Fibroblast of villous mesenchyme (primary cell): Measurements from ENCODE around the gene EFCC1. TPM values are rescaled to one million over a fixed set of nuclear protein-coding genes. Genes with fewer than 3 reads are reported as not detected.

ENCODE experiments used
- DNase-seq: peaks from one replicate; pipeline ENCODE4 v3.0.0-alpha.2; 2010; ENCODE audit warnings: low read depth
- H3K4me3 ChIP-seq: 2 replicates; pipeline ENCODE4 v1.5.1; 2011; ENCODE audit warnings: low read depth, mild to moderate bottlenecking, low read length
- CTCF ChIP-seq: IDR thresholded peaks from 2 replicates; pipeline ENCODE4 v1.5.1; 2012; ENCODE audit warnings: low read depth, mild to moderate bottlenecking, low read length; ENCODE audit not compliant: insufficient read depth
- total RNA-seq: library from RNA; depleted of rRNA; stranded (reverse); fragments of >200 nt; gene quantifications from 2 replicates; pipeline ENCODE4 v1.2.3, GENCODE V29; 2012

Gene EFCC1
- total RNA-seq, 1 donor, result not detected

GRCh38 chr3:129031476-129032215, 30.5 kb downstream of the EFCC1 start:
- TF ChIP-seq CTCF, result no peak
- DNase-seq, result no peak
- no peak overlapping the region for H3K4me3 ChIP-seq

GRCh38 chr3:129032716-129033115, 31.6 kb downstream of the EFCC1 start:
- no peak for TF ChIP-seq CTCF
- H3K4me3 ChIP-seq, result no peak overlapping the region
- no peak for DNase-seq

- no peak overlapping the region for H3K4me3 ChIP-seq
- DNase-seq, result no peak
- TF ChIP-seq CTCF, result no peak
Observed at GRCh38 chr3:129033151-129033550, 32.0 kb downstream of the EFCC1 start.

- no peak for DNase-seq
- no peak for TF ChIP-seq CTCF
Observed at GRCh38 chr3:129033633-129034321, 32.7 kb downstream of the EFCC1 start.

GRCh38 chr3:129034642-129035041, 33.5 kb downstream of the EFCC1 start:
- TF ChIP-seq CTCF, result no peak
- H3K4me3 ChIP-seq, result no peak overlapping the region
- DNase-seq, result no peak

More at GRCh38 chr3:129033633-129034321, 32.7 kb downstream of the EFCC1 start:
- H3K4me3 ChIP-seq, result no peak overlapping the region

GRCh38 chr3:129035360-129036221, 34.5 kb downstream of the EFCC1 start:
- no peak for DNase-seq
- TF ChIP-seq CTCF, result no peak
- H3K4me3 ChIP-seq, result no peak overlapping the region
